PC-3 (cell line): ENCODE data around the gene REEP6. TPM values are rescaled to one million over a fixed set of nuclear protein-coding genes. Genes with fewer than 3 reads are reported as not detected.

Source experiments
- ATAC-seq: fragments of 200-7000 bp; cut with Tn5 transposase; 2 replicates; pipeline ENCODE4 v1.9.1; 2020; ENCODE audit warnings: mild to moderate bottlenecking, moderate library complexity
- BruUV-seq: library from RNA; stranded (reverse); fragments of 400-500 nt; replicated peaks from 2 replicates; lab custom pipeline; 2021; lab: Mats Ljungman, UMichigan
- CTCF ChIA-PET: fragments of 300-600 bp; sonication (Branson Sonifier 250); formaldehyde crosslinking; loops from one replicate; lab custom pipeline; 2022; ENCODE audit warnings: antibody characterized with exemption; lab: Charles Lee
- POLR2A ChIA-PET: fragments of 300-600 bp; sonication (Branson Sonifier 250); formaldehyde crosslinking; loops from one replicate; lab custom pipeline; 2022; ENCODE audit warnings: antibody characterized with exemption; ENCODE audit not compliant: unreplicated experiment; lab: Charles Lee
- DNase-seq: peaks from one replicate; pipeline ENCODE4 v3.0.0-alpha.2; 2015
- H2AFZ ChIP-seq: fragments of 300-600 bp; sonication (generic); 2 replicates; pipeline ENCODE4 v1.6.0; 2016; ENCODE audit warnings: antibody characterized with exemption, low read length
- H3F3A ChIP-seq: fragments of 300-600 bp; sonication (generic); one replicate; pipeline ENCODE4 v1.6.0; 2017; ENCODE audit warnings: antibody characterized with exemption, low read length, control low read depth, mild to moderate bottlenecking; ENCODE audit not compliant: unreplicated experiment
- H3K27ac ChIP-seq: fragments of 300-600 bp; sonication (generic); 2 replicates; pipeline ENCODE4 v1.5.1; 2016; ENCODE audit warnings: mild to moderate bottlenecking, low read length
- H3K27me3 ChIP-seq: fragments of 300-600 bp; sonication (generic); 2 replicates; pipeline ENCODE4 v1.6.1; 2016; ENCODE audit warnings: low read length, mixed read lengths
- H3K36me3 ChIP-seq: fragments of 300-600 bp; sonication (generic); 2 replicates; pipeline ENCODE4 v1.6.1; 2016; ENCODE audit warnings: low read depth, mixed run types, low read length, mixed read lengths
- H3K4me1 ChIP-seq: fragments of 300-600 bp; sonication (generic); 2 replicates; pipeline ENCODE4 v1.5.1; 2016; ENCODE audit warnings: low read length; ENCODE audit not compliant: insufficient read depth
- H3K4me2 ChIP-seq: fragments of 300-600 bp; sonication (generic); 2 replicates; pipeline ENCODE4 v1.6.0; 2016; ENCODE audit warnings: low read length
- H3K4me3 ChIP-seq: fragments of 300-600 bp; sonication (generic); 2 replicates; pipeline ENCODE4 v1.5.1; 2016; ENCODE audit warnings: mild to moderate bottlenecking, low read length, mixed read lengths
- H3K79me2 ChIP-seq: fragments of 300-600 bp; sonication (generic); 2 replicates; pipeline ENCODE4 v1.6.1; 2017; ENCODE audit warnings: low read length, mixed read lengths
- H3K9ac ChIP-seq: fragments of 300-600 bp; sonication (generic); 2 replicates; pipeline ENCODE4 v1.6.0; 2016; ENCODE audit warnings: mild to moderate bottlenecking, low read length
- H3K9me2 ChIP-seq: fragments of 300-600 bp; sonication (generic); replicated peaks from 2 replicates; pipeline ENCODE4 v1.6.1; 2016; ENCODE audit warnings: mixed run types, low read length, mixed read lengths
- H3K9me3 ChIP-seq: fragments of 300-600 bp; sonication (generic); 2 replicates; pipeline ENCODE4 v1.6.1; 2016; ENCODE audit warnings: low read length, mixed read lengths
- H4K20me1 ChIP-seq: fragments of 300-600 bp; sonication (generic); 2 replicates; pipeline ENCODE4 v1.6.1; 2016; ENCODE audit warnings: low read length, mixed read lengths
- EZH2 ChIP-seq: fragments of 300-600 bp; sonication (generic); IDR thresholded peaks from one replicate; pipeline ENCODE4 v1.6.1; 2017; ENCODE audit warnings: antibody characterized with exemption, mild to moderate bottlenecking, low read length; ENCODE audit not compliant: unreplicated experiment
- EZH2phosphoT487 ChIP-seq: fragments of 300-600 bp; sonication (generic); IDR thresholded peaks from 2 replicates; pipeline ENCODE4 v1.6.1; 2018; ENCODE audit warnings: mild to moderate bottlenecking, antibody characterized with exemption, low read length, borderline replicate concordance
- intact Hi-C: fragments of 100-400 bp; cut with micrococcal nuclease; formaldehyde crosslinking; loops from 2 replicates; pipeline ENCODE4 v1.9.0; 2023
- total RNA-seq: library from RNA; depleted of rRNA; stranded (reverse); fragments of >200 nt; gene quantifications from 2 replicates; pipeline ENCODE4 v1.2.3, GENCODE V29; 2014
- TF ChIP-seq, protein P1 (sequence below): fragments of 300-600 bp; sonication (generic); conservative IDR thresholded peaks from 2 replicates; pipeline ENCODE4 v1.5.1; 2017; ENCODE audit warnings: antibody characterized with exemption, low read depth, mild to moderate bottlenecking, low read length

REEP6 gene
- total RNA-seq, 1 experiment from 2014 or later, result 27.2 TPM

DNA sequence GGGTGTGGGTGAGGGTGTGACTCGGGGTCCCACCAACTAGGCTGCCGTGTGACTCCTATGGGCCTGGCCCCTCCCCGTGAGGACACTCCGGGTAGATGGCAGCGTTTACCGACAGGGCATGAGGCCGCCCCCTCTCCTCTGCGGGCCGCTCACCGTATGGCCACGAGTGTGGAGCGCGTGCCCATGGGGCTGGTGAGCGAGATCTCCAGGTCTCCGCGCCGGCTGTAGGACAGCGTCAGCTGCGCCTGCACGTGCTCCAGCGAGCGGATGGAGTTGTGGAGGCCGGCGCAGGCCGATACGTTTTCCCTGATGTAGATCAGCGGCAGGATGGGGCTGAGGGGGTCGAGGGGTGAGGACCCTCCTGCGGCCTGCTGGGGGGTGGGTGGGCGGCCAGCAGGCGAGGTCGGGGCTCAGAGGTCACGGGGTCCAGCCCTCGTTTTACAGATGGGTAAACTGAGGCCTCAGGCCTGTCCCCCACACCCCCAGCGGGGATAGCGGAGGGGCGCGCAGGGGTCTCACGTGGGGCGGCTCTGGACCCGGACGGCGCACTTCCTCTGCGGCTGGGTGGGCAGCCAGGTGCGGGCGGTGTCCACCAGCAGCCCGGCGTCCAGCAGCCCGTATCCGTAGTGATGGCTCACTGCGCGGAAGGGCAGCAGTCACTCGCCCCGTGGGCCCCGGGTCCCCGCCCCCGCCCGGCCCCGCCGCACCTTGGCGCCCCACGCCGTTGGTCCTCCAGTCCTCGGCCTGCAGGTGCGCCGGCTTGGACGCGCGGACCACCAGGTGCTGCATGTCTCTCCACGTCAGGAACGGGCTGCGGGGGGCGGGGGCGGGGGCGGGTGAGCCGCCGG lies 7.6 kb upstream of the REEP6 start:
- Histone ChIP-seq H4K20me1 (no peaks in the 10 kb centered on the region), H3K4me1 (no peaks in the 10 kb centered on the region), H2AFZ (no peak overlapping the region), H3K36me3 (no peaks in the 10 kb centered on the region), H3K4me2 (no peak overlapping the region), H3K27ac (no peak overlapping the region), H3K9me2 (no peaks in the 10 kb centered on the region), H3K79me2 (peaks cover 7% of the 10 kb centered on the region), H3K4me3 (no peak overlapping the region), H3K9me3 (no peaks in the 10 kb centered on the region), H3F3A (no peaks in the 10 kb centered on the region), H3K9ac (no peak overlapping the region), H3K27me3 (no peaks in the 10 kb centered on the region)
- intact Hi-C loops, result no loop called here
- POLR2A ChIA-PET, result no interaction called here
- DNase-seq, result no peak
- no peak for ATAC-seq
- TF ChIP-seq, protein P1, sequence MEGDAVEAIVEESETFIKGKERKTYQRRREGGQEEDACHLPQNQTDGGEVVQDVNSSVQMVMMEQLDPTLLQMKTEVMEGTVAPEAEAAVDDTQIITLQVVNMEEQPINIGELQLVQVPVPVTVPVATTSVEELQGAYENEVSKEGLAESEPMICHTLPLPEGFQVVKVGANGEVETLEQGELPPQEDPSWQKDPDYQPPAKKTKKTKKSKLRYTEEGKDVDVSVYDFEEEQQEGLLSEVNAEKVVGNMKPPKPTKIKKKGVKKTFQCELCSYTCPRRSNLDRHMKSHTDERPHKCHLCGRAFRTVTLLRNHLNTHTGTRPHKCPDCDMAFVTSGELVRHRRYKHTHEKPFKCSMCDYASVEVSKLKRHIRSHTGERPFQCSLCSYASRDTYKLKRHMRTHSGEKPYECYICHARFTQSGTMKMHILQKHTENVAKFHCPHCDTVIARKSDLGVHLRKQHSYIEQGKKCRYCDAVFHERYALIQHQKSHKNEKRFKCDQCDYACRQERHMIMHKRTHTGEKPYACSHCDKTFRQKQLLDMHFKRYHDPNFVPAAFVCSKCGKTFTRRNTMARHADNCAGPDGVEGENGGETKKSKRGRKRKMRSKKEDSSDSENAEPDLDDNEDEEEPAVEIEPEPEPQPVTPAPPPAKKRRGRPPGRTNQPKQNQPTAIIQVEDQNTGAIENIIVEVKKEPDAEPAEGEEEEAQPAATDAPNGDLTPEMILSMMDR, result no peak
- TF ChIP-seq EZH2phosphoT487 (no peak), EZH2 (no peak)
- no TSS peak for BruUV-seq
- CTCF ChIA-PET, result no interaction called here

GRCh38 chr19:1483979-1484428 lies 7.0 kb upstream of the REEP6 start:
- TF ChIP-seq, protein P1, result no peak
- TF ChIP-seq EZH2 (no peak), EZH2phosphoT487 (no peak)
- intact Hi-C loops, result no loop called here
- ATAC-seq (no peak), DNase-seq (no peak)
- no TSS peak for BruUV-seq
- Histone ChIP-seq H3K9me2 (no peaks in the 10 kb centered on the region), H3K79me2 (0 out of 2 replicates have a peak, but pooled peaks cover under 1% of the 10 kb centered on the region), H2AFZ (no peak overlapping the region), H4K20me1 (no peaks in the 10 kb centered on the region), H3K9me3 (no peaks in the 10 kb centered on the region), H3K4me2 (no peak overlapping the region), H3K4me1 (no peaks in the 10 kb centered on the region), H3K9ac (no peak overlapping the region), H3K27me3 (no peaks in the 10 kb centered on the region), H3K4me3 (no peak overlapping the region), H3F3A (no peaks in the 10 kb centered on the region), H3K36me3 (no peaks in the 10 kb centered on the region), H3K27ac (no peak overlapping the region)
- ChIA-PET CTCF (no interaction called here), POLR2A (no interaction called here)
